Left renal cortex interstitium (tissue), 4 donors: ENCODE data around the gene DNAAF1. TPM values are rescaled to one million over a fixed set of nuclear protein-coding genes. Genes with fewer than 3 reads are reported as not detected.
"Not testable (repeated sequence)": the region's sequence is repeated elsewhere in the genome, so short reads cannot be mapped to it uniquely, and the experiment has no call there.

ENCODE experiments used
- DNase-seq, 4 donors: peaks; one replicate each; pipeline ENCODE4 v3.0.0-alpha.2; 2013; ENCODE audit warnings: low read depth in 4 of 4, low spot score in 2 of 4, missing footprints in 1 of 4
- polyA plus RNA-seq, 4 donors: library from polyadenylated mRNA; unstranded; fragments of 120-200 nt; gene quantifications; one replicate each; pipeline ENCODE4 v1.2.1, GENCODE V29; 2013; ENCODE audit not compliant: insufficient read length in 4 of 4

DNAAF1 gene
- polyA plus RNA-seq, 4 donors, result 2.7 to 9.0 (median 5.2) TPM

- DNase-seq, result no peak
Measured at GRCh38 chr16:84182680-84183571, 37.8 kb downstream of the DNAAF1 start.

GRCh38 chr16:84183572-84183875 lies 38.4 kb downstream of the DNAAF1 start:
- no peak for DNase-seq

GRCh38 chr16:84183911-84184591 lies 38.9 kb downstream of the DNAAF1 start:
- no peak for DNase-seq

- no peak for DNase-seq
Measured at GRCh38 chr16:84184775-84185174, 39.7 kb downstream of the DNAAF1 start.

- peak; percentile 81 to 90 (median 88) for DNase-seq
Measured at GRCh38 chr16:84186685-84187437, 41.8 kb downstream of the DNAAF1 start, which contains the start of gene TAF1C. TAF1C (minus strand) TSS chr16:84187057; CDS start chr16:84184988, 2,069 bp downstream.

GRCh38 chr16:84190731-84191388 lies 45.8 kb downstream of the DNAAF1 start, which contains the start of gene ADAD2:
ADAD2 (plus strand) TSS chr16:84191157; CDS start chr16:84191231, 74 bp downstream.
- DNase-seq, result no peak

- DNase-seq, result no peak
Measured at GRCh38 chr16:84191466-84191865, 46.4 kb downstream of the DNAAF1 start.

GRCh38 chr16:84193480-84193879 lies 48.4 kb downstream of the DNAAF1 start:
- no peak for DNase-seq

GRCh38 chr16:84194018-84194417 lies 48.9 kb downstream of the DNAAF1 start:
- DNase-seq, result no peak

GRCh38 chr16:84194470-84195200 lies 49.5 kb downstream of the DNAAF1 start:
- DNase-seq, result no peak

GRCh38 chr16:84195201-84196093 lies 50.3 kb downstream of the DNAAF1 start:
- DNase-seq, result no peak

- no peak for DNase-seq
Measured at GRCh38 chr16:84196101-84196500, 51.0 kb downstream of the DNAAF1 start.

- no peak for DNase-seq
Measured at GRCh38 chr16:84196727-84197394, 51.8 kb downstream of the DNAAF1 start.

GRCh38 chr16:84197466-84198128 lies 52.5 kb downstream of the DNAAF1 start:
- DNase-seq, result no peak

GRCh38 chr16:84198401-84198800 lies 53.3 kb downstream of the DNAAF1 start:
- DNase-seq, result no peak

- no peak for DNase-seq
Measured at GRCh38 chr16:84199097-84199496, 54.0 kb downstream of the DNAAF1 start.

- no peak for DNase-seq
Measured at GRCh38 chr16:84199861-84200260, 54.8 kb downstream of the DNAAF1 start.

GRCh38 chr16:84204551-84204950 lies 59.4 kb downstream of the DNAAF1 start:
- DNase-seq, result not testable (repeated sequence)
